MCF 10A (cell line): ENCODE data around the gene CCDC33. TPM values are rescaled to one million over a fixed set of nuclear protein-coding genes. Genes with fewer than 3 reads are reported as not detected.

Experiments used
- BruUV-seq: library from RNA; stranded (reverse); fragments of 400-500 nt; replicated peaks from 2 replicates; lab custom pipeline; 2021; lab: Mats Ljungman, UMichigan
- CTCF ChIA-PET: fragments of 300-600 bp; sonication (Branson Sonifier 250); formaldehyde crosslinking; extraction: SDS; loops from one replicate; lab custom pipeline; 2021; ENCODE audit warnings: antibody characterized with exemption, inconsistent platforms; lab: Yijun Ruan, JAX
- POLR2A ChIA-PET: fragments of 300-600, 350-650 bp; sonication (Branson Sonifier 250); formaldehyde crosslinking; extraction: SDS; loops from one replicate; lab custom pipeline; 2020; ENCODE audit warnings: antibody characterized with exemption, inconsistent platforms; lab: Yijun Ruan, JAX
- DNase-seq: peaks from one replicate; pipeline ENCODE4 v3.0.0-alpha.2; 2018; ENCODE audit not compliant: unreplicated experiment
- H3K27ac Mint-ChIP-seq: one replicate; pipeline ENCODE4 v1.8.0; 2022; ENCODE audit warnings: mild to moderate bottlenecking, low read depth, mixed read lengths; ENCODE audit not compliant: unreplicated experiment
- H3K27me3 Mint-ChIP-seq: one replicate; pipeline ENCODE4 v1.8.0; 2022; ENCODE audit warnings: mixed read lengths; ENCODE audit not compliant: insufficient read depth, unreplicated experiment
- H3K36me3 Mint-ChIP-seq: one replicate; pipeline ENCODE4 v1.8.0; 2022; ENCODE audit warnings: mild to moderate bottlenecking, moderate library complexity, mixed read lengths; ENCODE audit not compliant: insufficient read depth, unreplicated experiment
- H3K4me1 Mint-ChIP-seq: one replicate; pipeline ENCODE4 v1.8.0; 2022; ENCODE audit warnings: mixed read lengths; ENCODE audit not compliant: insufficient read depth, unreplicated experiment
- H3K4me3 Mint-ChIP-seq: one replicate; pipeline ENCODE4 v1.8.0; 2022; ENCODE audit warnings: mild to moderate bottlenecking, moderate library complexity, mixed read lengths; ENCODE audit not compliant: unreplicated experiment
- H3K9me3 Mint-ChIP-seq: one replicate; pipeline ENCODE4 v1.8.0; 2022; ENCODE audit warnings: mixed read lengths; ENCODE audit not compliant: unreplicated experiment
- intact Hi-C: fragments of 100-400 bp; cut with micrococcal nuclease; formaldehyde crosslinking; loops from 2 replicates; pipeline ENCODE4 v1.14.1; 2022
- total RNA-seq: library from RNA; stranded (reverse); gene quantifications from 2 replicates; pipeline ENCODE4 v1.2.3, GENCODE V29; 2022
- TF ChIP-seq, protein P1 (sequence below): fragments of 200-600 bp; IDR thresholded peaks from one replicate; pipeline ENCODE4 v1.8.0; 2022; ENCODE audit warnings: antibody characterized with exemption, mild to moderate bottlenecking; ENCODE audit not compliant: unreplicated experiment

Gene CCDC33
- total RNA-seq, 1 experiment from 2014 or later = not detected

DNA sequence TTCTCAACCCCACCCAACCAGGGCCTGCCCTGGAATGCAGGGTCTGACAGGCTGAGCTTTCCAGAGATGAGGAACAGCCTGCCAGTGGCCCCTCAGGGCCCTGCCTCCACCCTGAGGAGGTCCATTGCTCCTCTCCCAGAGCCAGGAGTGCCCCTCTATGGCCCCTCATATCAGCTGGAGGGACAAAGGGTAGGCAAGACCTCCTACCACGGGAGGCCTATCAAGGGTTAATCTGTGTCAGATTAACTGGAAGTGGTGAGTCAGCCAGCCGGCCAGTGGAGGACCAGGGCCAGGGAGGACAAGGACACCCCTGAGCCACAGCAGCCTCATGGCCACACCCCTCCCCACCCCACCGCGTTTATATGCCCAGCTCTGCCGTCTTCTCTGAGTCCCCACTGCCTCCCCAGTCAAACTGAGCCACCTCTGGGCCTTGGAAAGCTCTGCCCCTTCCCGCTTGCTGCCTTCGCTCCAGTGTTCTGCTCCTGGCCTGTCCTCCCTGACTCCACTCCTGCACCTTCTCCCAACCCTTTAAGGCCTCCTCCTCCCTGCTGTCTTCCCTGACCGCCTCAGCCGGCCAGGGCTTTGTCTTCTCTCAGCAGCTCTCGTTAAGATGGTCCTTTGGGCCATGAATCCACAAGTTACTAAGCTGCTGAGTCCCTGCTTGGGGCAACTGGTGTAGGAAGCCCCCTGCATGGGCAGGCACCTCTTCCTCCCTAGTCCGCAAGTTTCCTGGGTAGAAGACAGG is 6.5 kb downstream of the CCDC33 start:
- Mint-ChIP-seq H3K27ac (peak overlapping the region; percentile 9), H3K36me3 (no peaks in the 10 kb centered on the region), H3K4me3 (no peak overlapping the region), H3K27me3 (no peaks in the 10 kb centered on the region), H3K4me1 (peaks cover 24% of the 10 kb centered on the region), H3K9me3 (no peaks in the 10 kb centered on the region)
- intact Hi-C loops = no loop called here
- peak; percentile 39 for DNase-seq
- ChIA-PET CTCF (interaction anchor here (0.5 kb wide), 1 partner anchor 18 kb away, joined by 3 read pairs; no protein-coding TSS in a partner anchor), POLR2A (no interaction called here)
- TF ChIP-seq, protein P1, sequence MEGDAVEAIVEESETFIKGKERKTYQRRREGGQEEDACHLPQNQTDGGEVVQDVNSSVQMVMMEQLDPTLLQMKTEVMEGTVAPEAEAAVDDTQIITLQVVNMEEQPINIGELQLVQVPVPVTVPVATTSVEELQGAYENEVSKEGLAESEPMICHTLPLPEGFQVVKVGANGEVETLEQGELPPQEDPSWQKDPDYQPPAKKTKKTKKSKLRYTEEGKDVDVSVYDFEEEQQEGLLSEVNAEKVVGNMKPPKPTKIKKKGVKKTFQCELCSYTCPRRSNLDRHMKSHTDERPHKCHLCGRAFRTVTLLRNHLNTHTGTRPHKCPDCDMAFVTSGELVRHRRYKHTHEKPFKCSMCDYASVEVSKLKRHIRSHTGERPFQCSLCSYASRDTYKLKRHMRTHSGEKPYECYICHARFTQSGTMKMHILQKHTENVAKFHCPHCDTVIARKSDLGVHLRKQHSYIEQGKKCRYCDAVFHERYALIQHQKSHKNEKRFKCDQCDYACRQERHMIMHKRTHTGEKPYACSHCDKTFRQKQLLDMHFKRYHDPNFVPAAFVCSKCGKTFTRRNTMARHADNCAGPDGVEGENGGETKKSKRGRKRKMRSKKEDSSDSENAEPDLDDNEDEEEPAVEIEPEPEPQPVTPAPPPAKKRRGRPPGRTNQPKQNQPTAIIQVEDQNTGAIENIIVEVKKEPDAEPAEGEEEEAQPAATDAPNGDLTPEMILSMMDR = no peak
- BruUV-seq = no TSS peak

DNA sequence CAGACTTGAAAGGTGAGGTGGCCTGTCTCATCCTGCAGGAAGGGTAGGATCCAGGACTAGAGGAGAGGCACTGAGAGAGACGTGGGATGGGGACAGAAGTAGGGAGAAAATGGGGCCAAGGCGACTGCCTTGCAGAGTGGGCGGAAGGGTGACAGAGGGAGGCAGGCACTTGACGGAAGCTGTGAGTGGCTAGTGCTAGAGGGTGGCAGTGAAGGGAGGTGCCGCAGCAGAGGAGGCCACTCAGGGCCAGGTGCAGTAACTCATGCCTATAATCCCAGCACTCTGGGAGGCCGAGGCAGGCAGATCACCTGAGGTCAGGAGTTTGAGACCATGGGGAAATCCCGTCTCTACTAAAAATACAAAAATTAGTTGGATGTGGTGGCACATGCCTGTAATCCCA is 7.3 kb downstream of the CCDC33 start:
- ChIA-PET POLR2A (no interaction called here), CTCF (no interaction called here)
- H3K27ac Mint-ChIP-seq = no peak overlapping the region
- H3K4me3 Mint-ChIP-seq = no peak overlapping the region
- no peaks in the 10 kb centered on the region for H3K36me3 Mint-ChIP-seq
- no peaks in the 10 kb centered on the region for H3K27me3 Mint-ChIP-seq
- no TSS peak for BruUV-seq
- peaks cover 24% of the 10 kb centered on the region for H3K4me1 Mint-ChIP-seq
- TF ChIP-seq, protein P1 = no peak
- intact Hi-C loops = no loop called here
- DNase-seq = no peak
- no peaks in the 10 kb centered on the region for H3K9me3 Mint-ChIP-seq

DNA sequence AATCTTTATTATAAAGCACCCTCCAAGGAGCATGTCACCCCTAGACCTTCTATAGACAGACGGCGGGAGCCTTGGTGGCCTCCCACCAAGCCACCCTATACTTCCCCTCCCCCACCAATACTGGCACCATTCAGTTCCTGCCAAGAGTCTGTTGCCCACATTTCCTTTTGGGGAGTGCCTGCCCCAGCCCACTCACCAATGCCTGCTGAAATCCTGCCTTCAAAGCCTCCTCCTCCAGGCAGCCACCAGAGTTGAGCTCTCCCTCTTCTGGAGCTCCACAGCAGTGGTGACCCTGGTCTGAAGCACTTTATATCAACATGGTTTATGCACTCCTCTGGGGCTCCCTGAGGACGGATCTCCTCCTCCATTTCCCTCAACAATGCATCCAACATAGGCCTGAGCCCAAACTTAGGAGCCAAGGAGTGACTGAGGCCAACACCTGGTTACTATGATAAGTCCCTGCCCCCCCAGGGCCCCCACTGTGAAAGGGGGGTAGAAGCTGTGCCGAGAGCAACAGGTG is 8.8 kb downstream of the CCDC33 start:
- H3K27ac Mint-ChIP-seq = peak overlapping the region; percentile 29
- ChIA-PET POLR2A (interaction anchor here (0.5 kb wide), 1 partner anchor 1645 kb away, joined by 3 read pairs; no protein-coding TSS in a partner anchor), CTCF (no interaction called here)
- H3K9me3 Mint-ChIP-seq = no peaks in the 10 kb centered on the region
- no TSS peak for BruUV-seq
- H3K4me3 Mint-ChIP-seq = no peak overlapping the region
- H3K4me1 Mint-ChIP-seq = peaks cover 21% of the 10 kb centered on the region
- no peaks in the 10 kb centered on the region for H3K36me3 Mint-ChIP-seq
- no peak for DNase-seq
- H3K27me3 Mint-ChIP-seq = peaks cover 4% of the 10 kb centered on the region
- TF ChIP-seq, protein P1 = no peak
- intact Hi-C loops = no loop called here

DNA sequence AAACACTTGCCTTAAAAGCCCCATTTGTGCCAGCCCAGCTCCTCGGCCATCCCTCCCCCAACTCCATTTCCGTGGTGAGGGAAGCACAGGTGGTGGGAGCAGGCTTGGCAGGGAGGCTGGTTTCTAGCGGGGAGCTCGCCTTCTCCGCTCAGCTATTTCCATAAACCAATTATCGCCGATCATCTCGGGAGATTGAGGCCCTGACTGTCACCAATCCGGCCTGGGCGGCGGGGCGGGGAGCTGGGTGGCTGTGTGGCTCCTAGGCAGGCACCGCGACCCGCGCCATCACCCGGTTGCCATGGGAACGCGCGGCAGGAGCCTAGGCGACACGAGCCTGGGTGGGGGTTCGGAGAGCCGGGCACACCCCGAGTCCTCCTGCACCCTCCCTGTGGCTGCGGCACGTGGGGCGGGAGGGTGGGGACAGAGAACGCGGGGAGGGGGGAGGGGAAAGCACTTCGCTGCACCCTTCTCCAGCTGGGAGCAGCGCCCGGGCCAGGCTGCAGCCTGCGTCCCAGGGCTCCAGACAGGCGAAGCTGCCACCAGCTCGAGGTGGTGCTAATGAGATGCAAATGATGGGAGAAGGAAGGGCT is 9.3 kb downstream of the CCDC33 start:
- BruUV-seq = no TSS peak
- TF ChIP-seq, protein P1 = no peak
- POLR2A ChIA-PET = interaction anchor here (0.5 kb wide), 1 partner anchor 1645 kb away, joined by 3 read pairs; no protein-coding TSS in a partner anchor
- Mint-ChIP-seq H3K4me3 (no peak overlapping the region), H3K4me1 (peaks cover 16% of the 10 kb centered on the region), H3K27me3 (peaks cover 10% of the 10 kb centered on the region), H3K36me3 (no peaks in the 10 kb centered on the region), H3K27ac (no peak overlapping the region), H3K9me3 (no peaks in the 10 kb centered on the region)
- CTCF ChIA-PET = no interaction called here
- intact Hi-C loops = no loop called here
- DNase-seq = no peak
